Midbrain (tissue), 1 donor: ENCODE data around the gene DMC1.
A peak's percentile ranks its signal among the peaks of the same experiment; 100 is the strongest.

Experiments
- DNase-seq: peaks from one replicate; lab custom pipeline; 2025; lab: John Stamatoyannopoulos, UW

DMC1 gene

GRCh38 chr22:38566726-38567504 lies 3.1 kb downstream of the DMC1 start:
- DNase-seq, result no peak

GRCh38 chr22:38565441-38565840 lies 4.5 kb downstream of the DMC1 start:
- DNase-seq, result no peak

DNA sequence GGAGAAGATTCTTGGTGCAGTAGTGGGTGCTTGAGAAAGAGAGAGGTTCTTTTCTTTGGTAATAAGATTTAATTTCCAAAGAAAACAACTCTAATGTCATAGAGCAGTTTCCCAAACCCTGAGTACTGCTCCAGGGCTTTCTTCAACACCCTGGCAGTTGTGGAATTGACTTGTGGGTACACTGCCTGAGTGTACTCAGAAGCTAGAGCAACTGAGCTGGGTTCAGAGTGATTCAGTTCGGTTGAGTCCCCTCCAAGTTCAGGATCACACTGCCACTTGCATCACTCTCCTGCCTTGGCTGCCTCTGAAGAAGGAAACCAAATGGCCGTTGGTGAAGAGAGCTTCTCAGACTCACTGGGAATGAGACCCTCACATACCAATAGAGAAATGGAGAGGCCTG lies 5.3 kb downstream of the DMC1 start:
- no peak for DNase-seq

GRCh38 chr22:38554281-38554680 lies 15.7 kb downstream of the DMC1 start:
- DNase-seq, result no peak

DNA sequence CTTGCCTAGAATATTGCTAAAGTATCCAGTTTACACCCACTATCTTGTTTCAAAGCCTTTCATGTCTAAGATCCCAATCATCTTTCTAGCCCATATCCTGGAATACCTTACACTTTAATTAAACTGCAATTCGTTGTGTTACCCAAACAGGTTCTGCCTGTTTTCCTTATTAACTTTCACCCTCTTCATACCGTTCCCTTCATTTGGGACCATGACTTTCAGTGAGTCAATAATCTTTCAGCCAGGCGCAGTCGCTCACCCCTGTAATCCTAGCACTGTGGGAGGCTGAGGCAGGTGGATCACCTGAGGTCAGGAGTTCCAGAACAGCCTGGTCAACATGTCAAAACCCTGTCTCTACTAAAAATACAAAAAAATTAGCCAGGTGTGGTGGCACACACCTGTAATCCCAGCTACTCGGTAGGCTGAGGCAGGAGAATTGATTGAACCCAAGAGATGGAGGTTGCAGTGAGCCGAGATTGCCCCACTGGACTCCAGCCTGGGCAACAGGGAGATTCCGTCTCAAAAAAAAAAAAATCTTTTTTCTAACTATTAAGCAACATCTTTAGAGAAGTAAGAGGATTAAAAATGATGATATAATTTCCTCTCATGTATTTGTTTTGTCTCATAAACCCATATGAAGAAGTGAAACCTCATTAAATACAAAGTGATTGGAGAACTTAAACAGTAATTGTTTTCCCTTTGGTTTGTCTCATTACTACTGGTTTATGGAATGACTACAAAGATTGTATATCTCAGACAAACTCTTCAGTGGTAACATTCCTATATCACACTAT lies 20.7 kb downstream of the DMC1 start:
- no peak for DNase-seq

- no peak for DNase-seq
These were observed 29.3 kb downstream of the DMC1 start for GRCh38 chr22:38540701-38541100.

GRCh38 chr22:38531251-38531938 lies 38.6 kb downstream of the DMC1 start:
- no peak for DNase-seq

DNA sequence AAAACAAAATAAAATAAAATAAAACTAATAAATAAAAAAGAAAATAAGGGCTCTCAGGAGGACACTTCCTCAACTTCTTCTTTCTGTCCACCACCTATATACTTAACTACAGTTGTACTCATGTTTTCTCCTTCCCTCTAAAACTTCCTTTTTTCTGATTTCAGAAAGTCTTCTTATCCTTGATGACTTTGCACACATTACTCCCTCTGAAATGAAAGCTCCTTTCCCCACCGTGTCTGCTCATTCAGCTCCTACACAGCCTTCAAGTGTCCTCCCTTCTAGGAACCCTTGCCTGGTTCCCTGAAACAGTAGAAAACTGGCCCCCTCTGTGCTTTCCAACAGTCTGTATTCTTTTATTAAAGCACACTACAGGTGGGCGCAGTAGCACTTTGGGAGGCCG lies 45.6 kb downstream of the DMC1 start:
- DNase-seq, result no peak

- no peak for DNase-seq
These were observed 46.5 kb downstream of the DMC1 start for GRCh38 chr22:38523479-38523878.

DNA sequence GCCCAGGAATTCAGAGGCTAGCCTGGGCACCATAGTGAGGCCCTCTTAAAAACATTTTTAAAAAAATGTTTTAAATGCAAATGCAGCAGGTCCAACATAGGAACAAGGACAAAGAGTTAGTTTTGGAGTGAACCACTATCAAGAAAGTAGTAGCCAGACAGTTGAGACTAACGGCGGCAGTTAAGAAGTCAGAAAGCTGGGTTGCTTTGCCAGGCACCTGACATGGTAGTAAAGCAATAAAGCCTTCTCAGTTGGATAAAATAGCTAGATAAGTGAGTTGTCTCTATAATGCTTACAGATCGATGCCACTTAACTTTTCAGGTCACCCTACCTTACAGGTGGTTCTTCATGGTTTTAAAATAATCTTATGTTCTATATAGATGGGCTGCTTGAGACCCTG lies 47.0 kb downstream of the DMC1 start:
- no peak for DNase-seq

GRCh38 chr22:38519453-38520250 lies 50.3 kb downstream of the DMC1 start:
- no peak for DNase-seq

DNA sequence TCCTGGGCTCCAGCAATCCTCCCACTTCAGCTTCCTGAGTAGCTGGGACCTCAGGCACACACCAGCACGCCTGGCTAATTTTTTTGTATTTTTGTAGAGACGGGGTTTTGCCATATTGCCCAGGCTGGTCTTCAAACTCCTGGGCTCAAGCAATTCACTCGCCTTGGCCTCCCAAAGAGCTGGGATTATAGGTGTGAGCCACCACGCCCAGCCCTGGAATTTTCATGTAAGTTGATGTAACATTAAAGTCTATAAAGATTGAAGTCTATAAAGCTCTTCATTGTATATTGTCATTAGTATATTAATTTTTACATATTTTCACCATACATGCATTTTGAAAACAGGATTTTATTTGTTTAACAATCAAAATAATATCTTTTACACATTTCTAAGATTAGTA lies 51.4 kb downstream of the DMC1 start:
- no peak for DNase-seq

DNA sequence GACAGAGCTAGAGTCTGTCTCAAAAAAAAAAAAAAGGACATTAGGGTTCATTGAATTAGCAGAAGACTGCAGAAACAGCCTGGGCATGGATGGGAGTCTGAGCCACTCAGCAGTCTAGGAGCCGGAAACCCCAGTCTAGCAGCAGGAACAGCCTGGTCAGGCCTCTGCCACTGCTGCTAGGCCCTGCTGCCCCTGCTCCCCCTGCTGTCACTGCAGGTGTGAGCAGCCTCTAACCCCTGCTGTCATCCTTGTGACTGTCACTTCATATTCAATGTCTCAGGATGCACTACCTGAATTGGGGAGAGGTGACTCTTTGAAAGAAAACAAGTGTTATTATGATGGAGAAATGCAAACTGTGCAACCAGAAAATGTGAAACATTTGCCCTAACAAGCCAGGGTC lies 56.9 kb downstream of the DMC1 start:
- DNase-seq, result no peak

- DNase-seq, result no peak
These were observed 59.5 kb downstream of the DMC1 start for GRCh38 chr22:38510416-38510970.

GRCh38 chr22:38506118-38506962 lies 63.6 kb downstream of the DMC1 start, which contains the start of gene DDX17:
DDX17 (minus strand) TSS chr22:38506311.
- DNase-seq, result peak; percentile 99

DNA sequence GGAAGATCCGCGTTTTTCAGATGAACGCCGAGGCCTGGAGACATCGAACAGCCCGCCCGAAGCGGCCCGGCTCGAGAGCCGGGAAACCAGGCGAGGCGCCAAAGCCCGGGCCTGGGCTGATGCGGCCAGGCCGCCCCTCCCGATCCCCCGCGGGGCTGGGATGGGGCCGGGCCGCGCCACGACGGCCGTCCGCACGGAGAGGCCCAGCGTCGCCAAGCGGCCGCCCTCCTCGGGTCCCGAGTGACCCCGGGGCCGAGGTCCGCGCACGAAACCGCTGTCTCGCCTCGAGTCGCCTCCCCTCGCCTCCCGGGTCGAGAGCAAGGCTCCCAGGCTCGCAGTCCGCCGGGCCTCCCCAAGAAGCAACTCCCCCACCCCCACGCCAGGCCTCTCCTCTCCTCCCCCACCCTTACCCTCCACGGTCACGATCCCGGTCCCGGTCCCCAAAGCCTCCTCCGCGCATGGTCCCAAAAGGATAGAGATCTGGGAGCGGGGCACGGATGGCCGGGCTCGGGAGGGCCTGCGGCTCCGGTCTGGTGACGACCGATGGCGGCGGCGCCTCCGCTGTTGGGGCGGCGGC lies 64.4 kb downstream of the DMC1 start:
- DNase-seq, result peak; percentile 88

- DNase-seq, result no peak
These were observed 65.0 kb downstream of the DMC1 start for GRCh38 chr22:38504731-38505540.

DNA sequence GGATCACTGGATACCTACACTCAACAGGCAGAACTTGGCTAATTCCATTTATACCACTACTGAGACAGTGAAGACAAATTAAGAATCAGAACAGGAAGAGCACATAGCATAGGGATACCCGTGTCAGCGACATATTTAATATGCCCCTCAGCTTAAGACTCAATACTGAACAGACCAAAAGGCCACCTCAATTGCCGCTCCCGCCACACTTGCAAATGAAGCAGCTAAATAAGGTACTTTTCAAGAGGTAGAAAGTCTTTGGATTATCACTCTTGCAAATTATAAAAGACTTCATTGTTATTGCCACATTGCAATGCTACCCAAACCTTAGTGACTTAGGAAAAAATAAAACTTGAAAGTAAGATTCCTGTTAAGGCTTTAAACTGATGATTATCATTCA lies 67.0 kb downstream of the DMC1 start:
- no peak for DNase-seq
